ENCODE results near the gene SMARCA4. TPM values are rescaled to one million over a fixed set of nuclear protein-coding genes. Genes with fewer than 3 reads are reported as not detected.
"Not testable (repeated sequence)": the region's sequence is repeated elsewhere in the genome, so short reads cannot be mapped to it uniquely, and the experiment has no call there.

The SMARCA4 gene
- total and polyA plus RNA-seq, 2 experiments from 2014 or later: 80.7 to 93.4 TPM

GRCh38 chr19:11102944-11103343, 142.1 kb downstream of the SMARCA4 start:
- no peak overlapping the region for H3K27ac ChIP-seq
- no peak for DNase-seq (ENCODE audit: low spot score)
- TF ChIP-seq, protein P1, sequence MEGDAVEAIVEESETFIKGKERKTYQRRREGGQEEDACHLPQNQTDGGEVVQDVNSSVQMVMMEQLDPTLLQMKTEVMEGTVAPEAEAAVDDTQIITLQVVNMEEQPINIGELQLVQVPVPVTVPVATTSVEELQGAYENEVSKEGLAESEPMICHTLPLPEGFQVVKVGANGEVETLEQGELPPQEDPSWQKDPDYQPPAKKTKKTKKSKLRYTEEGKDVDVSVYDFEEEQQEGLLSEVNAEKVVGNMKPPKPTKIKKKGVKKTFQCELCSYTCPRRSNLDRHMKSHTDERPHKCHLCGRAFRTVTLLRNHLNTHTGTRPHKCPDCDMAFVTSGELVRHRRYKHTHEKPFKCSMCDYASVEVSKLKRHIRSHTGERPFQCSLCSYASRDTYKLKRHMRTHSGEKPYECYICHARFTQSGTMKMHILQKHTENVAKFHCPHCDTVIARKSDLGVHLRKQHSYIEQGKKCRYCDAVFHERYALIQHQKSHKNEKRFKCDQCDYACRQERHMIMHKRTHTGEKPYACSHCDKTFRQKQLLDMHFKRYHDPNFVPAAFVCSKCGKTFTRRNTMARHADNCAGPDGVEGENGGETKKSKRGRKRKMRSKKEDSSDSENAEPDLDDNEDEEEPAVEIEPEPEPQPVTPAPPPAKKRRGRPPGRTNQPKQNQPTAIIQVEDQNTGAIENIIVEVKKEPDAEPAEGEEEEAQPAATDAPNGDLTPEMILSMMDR (IDR thresholded peaks at IDR 0.05; ENCODE audit: poor library complexity): no peak
- no peak for TF ChIP-seq EZH2phosphoT487 (IDR thresholded peaks at IDR 0.05; ENCODE audit: low read depth, severe bottlenecking, unreplicated experiment)
- no peak for TF ChIP-seq EZH2 (IDR thresholded peaks at IDR 0.05; ENCODE audit: borderline replicate concordance)
- no peaks in the 10 kb centered on the region for H3K9me2 ChIP-seq (replicated peaks; ENCODE audit: insufficient read depth)
- H3K9me3 ChIP-seq (ENCODE audit: low read depth): no peaks in the 10 kb centered on the region
- H3K4me3 ChIP-seq: no peak overlapping the region
- H3K4me1 ChIP-seq (ENCODE audit: insufficient read depth): no peaks in the 10 kb centered on the region
- peaks cover 87% of the 10 kb centered on the region for H4K20me1 ChIP-seq (ENCODE audit: insufficient read depth, poor library complexity, severe bottlenecking)
- H3K79me2 ChIP-seq: peaks cover 82% of the 10 kb centered on the region
- no peak overlapping the region for H2AFZ ChIP-seq
- no peaks in the 10 kb centered on the region for H3K36me3 ChIP-seq (replicated peaks; ENCODE audit: insufficient read depth, low read depth)
- no peaks in the 10 kb centered on the region for H3K27me3 ChIP-seq
- H3K4me2 ChIP-seq: no peak overlapping the region
- WGBS (ENCODE audit: low lambda C conversion rate, missing lambda C conversion rate): 96% methylated on average over 16 of the region's 16 CpGs

- H3K9me3 ChIP-seq (ENCODE audit: low read depth); H2AFZ ChIP-seq; H3K27ac ChIP-seq; H3K4me2 ChIP-seq; H3K36me3 ChIP-seq (replicated peaks; ENCODE audit: insufficient read depth, low read depth); H3K27me3 ChIP-seq; DNase-seq (ENCODE audit: low spot score); H3K4me1 ChIP-seq (ENCODE audit: insufficient read depth); H3K9me2 ChIP-seq (replicated peaks; ENCODE audit: insufficient read depth); H3K4me3 ChIP-seq: not testable (repeated sequence)
- H3K79me2 ChIP-seq: peaks cover 80% of the 10 kb centered on the region
- peaks cover 84% of the 10 kb centered on the region for H4K20me1 ChIP-seq (ENCODE audit: insufficient read depth, poor library complexity, severe bottlenecking)
- WGBS (ENCODE audit: low lambda C conversion rate, missing lambda C conversion rate): 78% methylated on average over 10 of the region's 10 CpGs
Observed at GRCh38 chr19:11103667-11104066, 142.8 kb downstream of the SMARCA4 start.

DNA sequence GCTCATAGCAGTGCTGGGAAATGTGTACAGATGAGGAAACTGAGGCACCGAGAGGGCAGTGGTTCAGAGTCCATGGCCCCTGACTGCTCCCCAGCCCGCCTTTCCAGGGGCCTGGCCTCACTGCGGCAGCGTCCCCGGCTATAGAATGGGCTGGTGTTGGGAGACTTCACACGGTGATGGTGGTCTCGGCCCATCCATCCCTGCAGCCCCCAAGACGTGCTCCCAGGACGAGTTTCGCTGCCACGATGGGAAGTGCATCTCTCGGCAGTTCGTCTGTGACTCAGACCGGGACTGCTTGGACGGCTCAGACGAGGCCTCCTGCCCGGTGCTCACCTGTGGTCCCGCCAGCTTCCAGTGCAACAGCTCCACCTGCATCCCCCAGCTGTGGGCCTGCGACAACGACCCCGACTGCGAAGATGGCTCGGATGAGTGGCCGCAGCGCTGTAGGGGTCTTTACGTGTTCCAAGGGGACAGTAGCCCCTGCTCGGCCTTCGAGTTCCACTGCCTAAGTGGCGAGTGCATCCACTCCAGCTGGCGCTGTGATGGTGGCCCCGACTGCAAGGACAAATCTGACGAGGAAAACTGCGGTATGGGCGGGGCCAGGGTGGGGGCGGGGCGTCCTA, 144.3 kb downstream of the SMARCA4 start:
- Histone ChIP-seq H4K20me1 (ENCODE audit: insufficient read depth, poor library complexity, severe bottlenecking) (peaks cover 78% of the 10 kb centered on the region), H3K9me3 (ENCODE audit: low read depth) (no peaks in the 10 kb centered on the region), H3K27me3 (no peaks in the 10 kb centered on the region), H3K79me2 (peaks cover 76% of the 10 kb centered on the region), H3K9me2 (replicated peaks; ENCODE audit: insufficient read depth) (no peaks in the 10 kb centered on the region), H3K4me3 (no peak overlapping the region), H3K27ac (no peak overlapping the region), H3K4me1 (ENCODE audit: insufficient read depth) (no peaks in the 10 kb centered on the region), H3K36me3 (replicated peaks; ENCODE audit: insufficient read depth, low read depth) (no peaks in the 10 kb centered on the region), H3K4me2 (no peak overlapping the region), H2AFZ (no peak overlapping the region)
- 98% methylated on average over 36 of the region's 36 CpGs for WGBS (ENCODE audit: low lambda C conversion rate, missing lambda C conversion rate)
- TF ChIP-seq, protein P1 (IDR thresholded peaks at IDR 0.05; ENCODE audit: poor library complexity): no peak
- TF ChIP-seq EZH2 (IDR thresholded peaks at IDR 0.05; ENCODE audit: borderline replicate concordance) (no peak), EZH2phosphoT487 (IDR thresholded peaks at IDR 0.05; ENCODE audit: low read depth, severe bottlenecking, unreplicated experiment) (no peak)
- no peak for DNase-seq (ENCODE audit: low spot score)

DNA sequence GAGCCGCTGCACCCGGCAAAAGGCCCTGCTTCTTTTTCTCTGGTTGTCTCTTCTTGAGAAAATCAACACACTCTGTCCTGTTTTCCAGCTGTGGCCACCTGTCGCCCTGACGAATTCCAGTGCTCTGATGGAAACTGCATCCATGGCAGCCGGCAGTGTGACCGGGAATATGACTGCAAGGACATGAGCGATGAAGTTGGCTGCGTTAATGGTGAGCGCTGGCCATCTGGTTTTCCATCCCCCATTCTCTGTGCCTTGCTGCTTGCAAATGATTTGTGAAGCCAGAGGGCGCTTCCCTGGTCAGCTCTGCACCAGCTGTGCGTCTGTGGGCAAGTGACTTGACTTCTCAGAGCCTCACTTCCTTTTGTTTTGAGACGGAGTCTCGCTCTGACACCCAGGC, 145.6 kb downstream of the SMARCA4 start:
- H3K79me2 ChIP-seq: peaks cover 69% of the 10 kb centered on the region
- no peaks in the 10 kb centered on the region for H3K9me3 ChIP-seq (ENCODE audit: low read depth)
- no peak overlapping the region for H3K4me3 ChIP-seq
- no peaks in the 10 kb centered on the region for H3K36me3 ChIP-seq (replicated peaks; ENCODE audit: insufficient read depth, low read depth)
- H3K27ac ChIP-seq: no peak overlapping the region
- peaks cover 72% of the 10 kb centered on the region for H4K20me1 ChIP-seq (ENCODE audit: insufficient read depth, poor library complexity, severe bottlenecking)
- no peak overlapping the region for H2AFZ ChIP-seq
- TF ChIP-seq EZH2phosphoT487 (IDR thresholded peaks at IDR 0.05; ENCODE audit: low read depth, severe bottlenecking, unreplicated experiment) (no peak), EZH2 (IDR thresholded peaks at IDR 0.05; ENCODE audit: borderline replicate concordance) (no peak)
- TF ChIP-seq, protein P1 (IDR thresholded peaks at IDR 0.05; ENCODE audit: poor library complexity): no peak
- H3K4me2 ChIP-seq: no peak overlapping the region
- no peaks in the 10 kb centered on the region for H3K27me3 ChIP-seq
- H3K9me2 ChIP-seq (replicated peaks; ENCODE audit: insufficient read depth): no peaks in the 10 kb centered on the region
- 75% methylated on average over 13 of the region's 13 CpGs for WGBS (ENCODE audit: low lambda C conversion rate, missing lambda C conversion rate)
- no peaks in the 10 kb centered on the region for H3K4me1 ChIP-seq (ENCODE audit: insufficient read depth)
- no peak for DNase-seq (ENCODE audit: low spot score)

Measured in hepatocyte (in vitro differentiated cells).